ENCODE measurements around the gene DENND10.
"Not testable (repeated sequence)": the region's sequence is repeated elsewhere in the genome, so short reads cannot be mapped to it uniquely, and the experiment has no call there.

The DENND10 gene

DNA sequence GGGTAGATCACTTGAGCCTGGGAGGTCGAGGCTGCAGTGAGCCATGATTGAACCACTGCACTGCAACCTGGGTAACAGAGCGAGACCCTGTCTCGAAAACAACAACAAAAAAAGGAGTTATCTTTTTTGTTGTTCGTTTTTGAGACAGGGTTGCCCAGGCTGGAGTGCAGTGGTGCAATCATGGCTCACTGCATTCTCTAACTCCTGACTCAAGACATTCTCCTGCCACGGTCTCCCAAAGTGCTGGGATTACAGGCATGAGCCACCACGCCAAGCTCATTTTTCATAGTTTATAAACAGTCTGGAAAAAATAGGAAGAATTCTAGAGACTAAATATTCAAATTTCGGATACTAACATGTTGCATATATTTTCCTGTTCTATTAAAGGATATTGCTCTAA lies 32.2 kb downstream of the DENND10 start:
- no peak for TF ChIP-seq ISL1 (CRISPR knock-in tag; IDR thresholded peaks at IDR 0.05)
- TF ChIP-seq PPARA (CRISPR knock-in tag; IDR thresholded peaks at IDR 0.05; ENCODE audit: borderline replicate concordance): no peak
- TF ChIP-seq ARNTL (CRISPR knock-in tag; IDR thresholded peaks at IDR 0.05; ENCODE audit: borderline replicate concordance, low read depth): no peak
- no peak for TF ChIP-seq ESRRG (CRISPR knock-in tag; IDR thresholded peaks at IDR 0.05)
- TF ChIP-seq TSHZ2 (CRISPR knock-in tag; IDR thresholded peaks at IDR 0.05): no peak
- TF ChIP-seq ZFP3 (CRISPR knock-in tag; IDR thresholded peaks at IDR 0.05): no peak
- TF ChIP-seq ZNF8 (CRISPR knock-in tag; IDR thresholded peaks at IDR 0.05): no peak
- no peak for TF ChIP-seq ZNF70 (CRISPR knock-in tag; IDR thresholded peaks at IDR 0.05)
- TF ChIP-seq, protein P1, sequence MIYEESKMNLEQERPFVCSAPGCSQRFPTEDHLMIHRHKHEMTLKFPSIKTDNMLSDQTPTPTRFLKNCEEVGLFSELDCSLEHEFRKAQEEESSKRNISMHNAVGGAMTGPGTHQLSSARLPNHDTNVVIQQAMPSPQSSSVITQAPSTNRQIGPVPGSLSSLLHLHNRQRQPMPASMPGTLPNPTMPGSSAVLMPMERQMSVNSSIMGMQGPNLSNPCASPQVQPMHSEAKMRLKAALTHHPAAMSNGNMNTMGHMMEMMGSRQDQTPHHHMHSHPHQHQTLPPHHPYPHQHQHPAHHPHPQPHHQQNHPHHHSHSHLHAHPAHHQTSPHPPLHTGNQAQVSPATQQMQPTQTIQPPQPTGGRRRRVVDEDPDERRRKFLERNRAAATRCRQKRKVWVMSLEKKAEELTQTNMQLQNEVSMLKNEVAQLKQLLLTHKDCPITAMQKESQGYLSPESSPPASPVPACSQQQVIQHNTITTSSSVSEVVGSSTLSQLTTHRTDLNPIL (CRISPR knock-in tag; IDR thresholded peaks at IDR 0.05; ENCODE audit: low read depth): no peak
- TF ChIP-seq RARB (CRISPR knock-in tag; IDR thresholded peaks at IDR 0.05): no peak
- no peak for TF ChIP-seq CSRNP3 (CRISPR knock-in tag; IDR thresholded peaks at IDR 0.05)
- no peak for TF ChIP-seq TCF4 (CRISPR knock-in tag; IDR thresholded peaks at IDR 0.05; ENCODE audit: borderline replicate concordance)
- TF ChIP-seq BACH2 (CRISPR knock-in tag; IDR thresholded peaks at IDR 0.05; ENCODE audit: borderline replicate concordance): no peak
- ATAC-seq: no peak

DNA sequence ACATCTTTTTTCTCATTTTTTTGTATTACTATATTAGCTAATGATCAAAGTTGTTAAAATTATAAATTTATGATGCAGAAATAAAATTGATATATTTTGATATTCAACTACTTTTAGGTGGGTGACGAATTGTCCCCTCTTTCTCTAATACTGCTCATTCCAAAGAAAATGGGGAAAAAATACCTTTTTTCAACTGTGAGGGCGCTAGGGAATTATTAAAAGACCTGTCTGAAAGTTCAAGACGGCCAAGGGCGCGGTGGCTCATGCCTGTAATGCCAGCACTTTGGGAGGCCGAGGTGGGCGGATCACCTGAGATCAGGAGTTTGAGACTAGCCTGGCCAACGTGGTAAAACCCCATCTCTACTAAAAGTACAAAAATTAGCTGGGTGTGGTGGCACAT lies 34.0 kb downstream of the DENND10 start:
- ATAC-seq: not testable (repeated sequence)

DNA sequence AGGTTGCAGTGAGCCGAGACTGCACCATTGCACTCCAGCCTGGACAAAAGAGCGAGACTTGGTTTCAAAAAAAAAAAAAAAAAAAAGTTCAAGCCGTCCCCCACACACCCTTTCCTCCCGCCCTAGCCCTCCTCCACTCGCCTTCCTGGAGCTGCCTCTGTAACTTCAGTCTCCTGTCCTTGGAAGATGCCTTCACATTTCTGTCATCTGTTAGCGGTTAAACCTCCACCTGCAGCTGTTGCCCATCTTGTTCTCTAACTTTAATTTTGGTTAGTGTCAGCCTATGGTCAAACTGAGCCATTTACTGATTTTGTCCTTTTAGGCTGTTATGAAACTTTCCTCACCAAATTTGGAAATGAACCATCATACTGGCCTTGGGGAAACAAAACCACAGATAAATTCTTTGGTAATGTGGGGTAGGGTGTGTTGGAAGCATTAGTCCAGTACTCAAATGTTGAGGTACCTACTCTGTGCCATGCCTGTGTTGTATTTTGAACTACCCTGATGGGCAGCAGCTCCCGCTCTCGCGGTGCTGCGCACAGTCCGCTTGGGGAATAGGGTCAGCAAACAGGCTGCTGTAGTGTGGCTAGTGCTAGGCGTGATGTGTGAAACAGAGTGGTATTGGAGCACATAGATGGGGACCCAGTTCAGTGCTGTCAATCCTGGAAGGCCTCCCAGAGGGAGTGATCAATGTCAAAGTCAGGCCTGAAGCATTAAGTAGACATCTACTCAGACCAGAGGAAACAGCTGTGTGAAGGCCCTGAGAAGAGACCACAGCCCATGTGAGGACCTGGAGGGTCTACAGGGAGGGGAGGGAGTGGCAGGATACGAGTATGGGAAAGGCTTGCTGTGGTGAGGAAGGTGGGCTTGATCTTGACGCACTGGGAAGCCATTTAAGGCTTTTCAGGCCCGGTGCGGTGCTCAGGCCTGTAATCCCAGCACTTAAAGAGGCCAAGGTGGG lies 34.7 kb downstream of the DENND10 start:
- ATAC-seq: no peak; the same call in 2 of the 3 replicates
- TF ChIP-seq ESRRG (CRISPR knock-in tag; IDR thresholded peaks at IDR 0.05): no peak
- TF ChIP-seq BACH2 (CRISPR knock-in tag; IDR thresholded peaks at IDR 0.05; ENCODE audit: borderline replicate concordance): no peak
- no peak for TF ChIP-seq CSDC2 (CRISPR knock-in tag; IDR thresholded peaks at IDR 0.05)
- TF ChIP-seq TOX (CRISPR knock-in tag; IDR thresholded peaks at IDR 0.05; ENCODE audit: borderline replicate concordance): no peak
- no peak for TF ChIP-seq RARB (CRISPR knock-in tag; IDR thresholded peaks at IDR 0.05)
- TF ChIP-seq ISL1 (CRISPR knock-in tag; IDR thresholded peaks at IDR 0.05): no peak
- TF ChIP-seq, protein P2, sequence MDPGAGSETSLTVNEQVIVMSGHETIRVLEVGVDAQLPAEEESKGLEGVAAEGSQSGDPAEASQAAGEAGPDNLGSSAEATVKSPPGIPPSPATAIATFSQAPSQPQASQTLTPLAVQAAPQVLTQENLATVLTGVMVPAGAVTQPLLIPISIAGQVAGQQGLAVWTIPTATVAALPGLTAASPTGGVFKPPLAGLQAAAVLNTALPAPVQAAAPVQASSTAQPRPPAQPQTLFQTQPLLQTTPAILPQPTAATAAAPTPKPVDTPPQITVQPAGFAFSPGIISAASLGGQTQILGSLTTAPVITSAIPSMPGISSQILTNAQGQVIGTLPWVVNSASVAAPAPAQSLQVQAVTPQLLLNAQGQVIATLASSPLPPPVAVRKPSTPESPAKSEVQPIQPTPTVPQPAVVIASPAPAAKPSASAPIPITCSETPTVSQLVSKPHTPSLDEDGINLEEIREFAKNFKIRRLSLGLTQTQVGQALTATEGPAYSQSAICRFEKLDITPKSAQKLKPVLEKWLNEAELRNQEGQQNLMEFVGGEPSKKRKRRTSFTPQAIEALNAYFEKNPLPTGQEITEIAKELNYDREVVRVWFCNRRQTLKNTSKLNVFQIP (CRISPR knock-in tag; IDR thresholded peaks at IDR 0.05; ENCODE audit: borderline replicate concordance, low read depth): no peak
- TF ChIP-seq PATZ1 (CRISPR knock-in tag; IDR thresholded peaks at IDR 0.05; ENCODE audit: borderline replicate concordance): no peak
- no peak for TF ChIP-seq ZFP30 (CRISPR knock-in tag; IDR thresholded peaks at IDR 0.05)
- no peak for TF ChIP-seq ZNF70 (CRISPR knock-in tag; IDR thresholded peaks at IDR 0.05)
- no peak for TF ChIP-seq TSHZ2 (CRISPR knock-in tag; IDR thresholded peaks at IDR 0.05)
- TF ChIP-seq CSRNP3 (CRISPR knock-in tag; IDR thresholded peaks at IDR 0.05): no peak
- TF ChIP-seq, protein P1 (CRISPR knock-in tag; IDR thresholded peaks at IDR 0.05; ENCODE audit: low read depth): no peak
- no peak for TF ChIP-seq SNAI2 (CRISPR knock-in tag; IDR thresholded peaks at IDR 0.05)
- no peak for TF ChIP-seq ZC3H10 (CRISPR knock-in tag; IDR thresholded peaks at IDR 0.05)
- TF ChIP-seq ZNF565 (CRISPR knock-in tag; conservative IDR thresholded peaks at IDR 0.05; ENCODE audit: low read depth): no peak
